H1 (cell line): ENCODE data around the gene RNF186. TPM values are rescaled to one million over a fixed set of nuclear protein-coding genes. Genes with fewer than 3 reads are reported as not detected.

Source experiments
- ATF2 ChIP-seq: IDR thresholded peaks from 2 replicates; pipeline ENCODE4 v1.6.1; 2012; ENCODE audit warnings: low read length, inconsistent platforms
- CBX5 ChIP-seq: fragments of 300-800, 300-1000 bp; sonication (generic); IDR thresholded peaks from 2 replicates; pipeline ENCODE4 v1.7.1; 2016; ENCODE audit warnings: antibody characterized with exemption, low read length, low read depth
- CHD1 ChIP-seq: IDR thresholded peaks from 2 replicates; pipeline ENCODE4 v1.6.1; 2012; ENCODE audit warnings: low read depth, low read length, improper control_type of control experiment
- JUND ChIP-seq: IDR thresholded peaks from 2 replicates; pipeline ENCODE4 v1.6.1; 2011; ENCODE audit warnings: mild to moderate bottlenecking, improper control_type of control experiment, low read length
- RAD21 ChIP-seq, 2 experiments: IDR thresholded peaks in 1 of 2; conservative IDR thresholded peaks in 1 of 2; 2 replicates each; pipeline ENCODE4 v1.6.1; 2011; ENCODE audit warnings: low read depth in 2 of 2, low read length in 2 of 2, improper control_type of control experiment in 1 of 2, inconsistent platforms in 1 of 2, mild to moderate bottlenecking in 1 of 2, moderate library complexity in 1 of 2
- SRF ChIP-seq: IDR thresholded peaks from 2 replicates; pipeline ENCODE4 v1.6.1; 2011; ENCODE audit warnings: mild to moderate bottlenecking, low read depth, low read length, moderate library complexity
- polyA plus RNA-seq, 7 experiments: library from polyadenylated mRNA; depleted of rRNA in 3 of 7; stranded (reverse) in 5 of 7; unstranded in 2 of 7; fragments of >200 nt in 5 of 7; fragments of 200-250 nt in 2 of 7; gene quantifications; 1 replicate in 5 of 7; 2 replicates in 1 of 7; 4 replicates in 1 of 7; pipeline versions ENCODE4 v1.2.1 to v1.2.3, GENCODE V29; 2011 to 2013; ENCODE audit warnings: missing spikeins in 2 of 7, mixed read lengths in 2 of 7
- total RNA-seq: library from RNA; stranded (reverse); fragmentation: NEBNext Ultra II Directional; extraction: Animal tissue kit (Norgen Biotek cat#: 25700); gene quantifications from 2 replicates; pipeline ENCODE4 v1.2.1, GENCODE V29; 2021

RNF186 gene
- total and polyA plus RNA-seq, 2 of the 8 experiments (the other 6 are each of a cell fraction or from before 2014, with no cell fraction given): not detected

DNA sequence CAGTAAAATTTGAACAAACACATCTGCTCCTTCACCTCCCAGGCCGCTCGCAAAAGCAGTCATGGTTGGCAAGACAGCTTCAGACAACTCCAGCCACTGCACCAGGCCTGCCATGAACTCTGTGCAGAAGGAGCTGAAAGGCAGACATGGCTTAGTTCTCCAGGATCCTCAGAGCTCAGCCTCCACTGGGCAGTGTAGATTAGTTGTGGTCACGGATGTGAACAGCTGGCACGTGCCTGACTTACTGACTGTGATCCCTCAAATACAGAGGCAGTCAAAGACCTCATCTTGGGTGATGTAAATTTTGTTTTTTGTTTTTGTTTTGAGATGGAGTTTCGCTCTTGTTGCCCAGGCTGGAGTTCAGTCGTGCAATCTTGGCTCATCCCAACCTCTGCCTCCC, 43.7 kb downstream of the RNF186 start (continued):
- TF ChIP-seq RAD21 (IDR thresholded peaks at IDR 0.05 in 1 of 2, conservative IDR thresholded peaks at IDR 0.05 in 1 of 2; ENCODE audit: low read depth in 2 of 2, low read length in 2 of 2) (no peak), SRF (no peak), ATF2 (no peak), CHD1 (no peak), JUND (no peak), CBX5 (no peak)
- TF ChIP-seq, all 59 proteins: peak for 0
